Skeletal muscle satellite cell (primary cell): Measurements from ENCODE around the gene BCAP29.
"Not testable (repeated sequence)": the region's sequence is repeated elsewhere in the genome, so short reads cannot be mapped to it uniquely, and the experiment has no call there.

Source experiments
- H3K27me3 ChIP-seq: 2 replicates; pipeline ENCODE4 v1.7.0; 2013; ENCODE audit warnings: low read length; ENCODE audit not compliant: control insufficient read depth, insufficient read depth
- H3K36me3 ChIP-seq: 2 replicates; pipeline ENCODE4 v1.7.0; 2013; ENCODE audit warnings: mild to moderate bottlenecking, control low read depth, low read length; ENCODE audit not compliant: insufficient read depth
- H3K4me1 ChIP-seq: 2 replicates; pipeline ENCODE4 v1.7.0; 2013; ENCODE audit warnings: low read length; ENCODE audit not compliant: control insufficient read depth, insufficient read depth
- H3K4me2 ChIP-seq: 2 replicates; pipeline ENCODE4 v1.7.0; 2013; ENCODE audit warnings: mild to moderate bottlenecking, low read length
- H3K4me3 ChIP-seq: 2 replicates; pipeline ENCODE4 v1.7.0; 2013; ENCODE audit warnings: low read length
- H3K9ac ChIP-seq: 2 replicates; pipeline ENCODE4 v1.7.0; 2013; ENCODE audit warnings: mild to moderate bottlenecking, low read depth, low read length, moderate library complexity
- H3K9me3 ChIP-seq: replicated peaks from 2 replicates; pipeline ENCODE4 v1.7.0; 2013; ENCODE audit warnings: mild to moderate bottlenecking, control low read depth, low read length

The BCAP29 gene

DNA sequence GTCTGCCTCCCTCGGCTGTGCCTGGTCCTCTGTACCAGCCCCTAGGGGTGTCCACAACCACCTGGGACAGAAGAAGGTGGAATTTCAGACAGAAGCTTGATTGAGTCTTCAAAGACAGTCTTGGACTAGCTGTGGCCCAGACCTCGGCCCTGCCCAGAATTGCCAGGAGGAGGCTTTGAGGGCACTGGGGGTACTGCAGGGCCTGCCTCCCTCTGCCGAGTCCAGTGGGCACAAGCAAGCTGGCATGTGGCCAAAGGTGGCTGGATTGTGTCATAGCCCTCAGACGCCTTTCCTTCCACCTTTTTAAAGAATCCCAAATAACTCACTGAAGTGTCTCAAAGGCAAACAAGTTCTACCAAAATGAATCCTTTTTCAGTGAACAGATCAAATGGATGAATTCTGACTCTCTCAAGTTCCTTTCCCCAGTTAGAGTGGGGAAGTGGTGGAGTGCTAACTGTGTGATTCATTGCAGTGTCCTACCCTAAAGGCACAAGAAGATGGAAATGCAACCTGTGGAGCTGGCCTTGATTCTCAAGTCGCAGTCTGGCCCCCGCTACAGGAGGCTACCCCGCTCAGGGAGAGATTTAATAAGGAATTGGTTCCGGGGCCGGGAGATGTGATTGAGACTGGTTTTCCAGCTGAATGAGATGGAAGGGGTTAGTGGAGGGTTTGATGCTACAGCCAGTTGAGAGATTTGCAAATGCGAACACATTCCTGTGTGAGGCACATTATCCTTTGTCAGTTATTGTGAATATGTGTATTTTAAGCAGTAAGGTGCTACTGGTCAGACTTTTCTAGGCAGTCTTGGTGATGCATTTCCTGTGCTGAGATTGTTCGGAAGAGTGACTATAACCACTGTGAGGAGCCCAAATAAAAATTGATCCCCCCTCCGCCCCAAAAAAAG, 51.8 kb downstream of the BCAP29 start:
- no peak overlapping the region for H3K4me2 ChIP-seq
- H3K27me3 ChIP-seq: no peaks in the 10 kb centered on the region
- no peak overlapping the region for H3K9ac ChIP-seq
- no peaks in the 10 kb centered on the region for H3K9me3 ChIP-seq
- H3K4me3 ChIP-seq: no peak overlapping the region
- H3K4me1 ChIP-seq: no peaks in the 10 kb centered on the region
- H3K36me3 ChIP-seq: no peaks in the 10 kb centered on the region

DNA sequence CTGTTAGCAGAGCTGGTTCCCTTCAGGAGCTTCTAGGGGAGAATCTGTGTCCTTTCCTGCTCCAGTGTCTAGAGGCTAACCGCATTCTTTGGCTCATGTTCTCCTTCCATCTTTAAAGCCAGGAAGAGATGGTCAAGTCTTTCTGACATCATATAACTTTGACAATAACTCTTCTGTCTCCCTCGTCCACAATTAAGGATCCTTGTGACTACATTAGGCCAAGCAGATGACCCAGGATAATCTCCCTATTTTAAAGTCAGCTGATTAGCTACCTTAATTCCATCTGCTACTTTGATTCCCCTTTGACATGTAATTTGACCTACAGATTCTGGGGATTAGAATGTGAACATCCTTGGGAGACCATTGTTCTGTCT, 52.4 kb downstream of the BCAP29 start:
- no peaks in the 10 kb centered on the region for H3K27me3 ChIP-seq
- H3K4me1 ChIP-seq: no peaks in the 10 kb centered on the region
- no peak overlapping the region for H3K4me3 ChIP-seq
- H3K9ac ChIP-seq: no peak overlapping the region
- H3K9me3 ChIP-seq: no peaks in the 10 kb centered on the region
- no peaks in the 10 kb centered on the region for H3K36me3 ChIP-seq
- H3K4me2 ChIP-seq: no peak overlapping the region

DNA sequence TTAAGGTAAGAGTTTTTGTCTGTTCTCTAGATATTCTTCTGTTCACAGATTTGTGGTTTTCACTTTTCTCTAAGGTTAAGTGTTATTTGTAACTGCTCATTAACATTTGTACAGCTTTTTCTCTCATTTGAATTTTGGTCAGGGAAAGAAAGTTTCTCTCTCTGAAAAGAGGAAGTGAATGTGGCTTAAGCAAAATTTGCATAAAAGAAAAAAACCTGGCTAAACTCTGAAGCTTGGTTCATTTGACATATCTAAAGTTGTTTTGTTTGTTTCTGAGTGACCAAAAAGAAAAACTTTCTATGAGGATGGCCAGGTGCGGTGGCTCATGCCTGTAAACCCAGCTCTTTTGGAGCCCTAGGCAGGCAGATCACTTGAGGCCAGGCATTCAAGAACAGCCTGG, 58.5 kb downstream of the BCAP29 start:
- peaks cover 8% of the 10 kb centered on the region for H3K4me1 ChIP-seq

DNA sequence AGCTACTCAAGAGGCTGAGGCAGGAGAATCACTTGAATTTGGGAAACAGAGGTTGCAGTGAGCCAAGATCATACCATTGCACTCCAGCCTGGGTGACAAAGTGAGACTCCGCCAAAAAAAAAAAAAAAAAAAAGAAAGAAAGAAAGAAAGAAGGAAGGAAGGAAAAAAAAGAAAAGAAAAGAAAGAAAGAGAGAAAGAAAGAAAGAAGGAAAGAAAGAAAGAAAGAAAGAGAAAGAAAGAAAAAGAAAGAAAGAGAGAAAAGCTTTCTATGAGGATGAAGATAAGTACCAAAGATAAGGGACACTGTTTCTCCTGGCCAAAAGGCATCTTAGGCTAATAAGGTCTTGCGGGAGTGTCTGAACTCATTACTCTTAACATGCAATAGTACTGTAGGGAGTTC, 59.0 kb downstream of the BCAP29 start:
- not testable (repeated sequence) for H3K4me3 ChIP-seq, H3K4me1 ChIP-seq, H3K9me3 ChIP-seq, H3K36me3 ChIP-seq, H3K9ac ChIP-seq, H3K4me2 ChIP-seq, H3K27me3 ChIP-seq

More for the DNA sequence above, 58.5 kb downstream of the BCAP29 start:
- H3K4me3 ChIP-seq: no peak overlapping the region
- H3K4me2 ChIP-seq: no peak overlapping the region
- H3K36me3 ChIP-seq: no peaks in the 10 kb centered on the region
- no peaks in the 10 kb centered on the region for H3K9me3 ChIP-seq
- no peak overlapping the region for H3K9ac ChIP-seq
- H3K27me3 ChIP-seq: no peaks in the 10 kb centered on the region

DNA sequence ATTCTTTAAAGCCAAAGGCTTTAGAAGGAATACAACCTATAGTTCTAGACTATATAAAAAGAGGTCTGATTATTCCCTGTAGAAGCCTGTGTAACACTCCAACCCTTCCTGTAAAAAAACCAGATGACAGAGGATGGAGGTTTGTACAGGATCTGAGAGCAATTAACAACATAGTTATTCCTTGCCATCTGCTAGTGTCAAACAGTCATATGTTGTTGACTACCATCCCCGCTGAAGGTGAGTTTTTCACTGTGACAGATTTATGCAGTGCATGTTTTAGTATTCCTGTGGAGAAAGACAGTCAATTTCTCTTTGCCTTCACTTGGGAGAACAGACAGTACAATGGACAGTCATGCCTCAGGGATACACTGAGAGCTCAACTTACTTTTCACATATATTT, 61.6 kb downstream of the BCAP29 start:
- Histone ChIP-seq H3K36me3 (no peaks in the 10 kb centered on the region), H3K27me3 (no peaks in the 10 kb centered on the region), H3K9me3 (no peaks in the 10 kb centered on the region), H3K4me2 (no peak overlapping the region), H3K4me3 (no peak overlapping the region), H3K9ac (no peak overlapping the region), H3K4me1 (peaks cover 8% of the 10 kb centered on the region)

DNA sequence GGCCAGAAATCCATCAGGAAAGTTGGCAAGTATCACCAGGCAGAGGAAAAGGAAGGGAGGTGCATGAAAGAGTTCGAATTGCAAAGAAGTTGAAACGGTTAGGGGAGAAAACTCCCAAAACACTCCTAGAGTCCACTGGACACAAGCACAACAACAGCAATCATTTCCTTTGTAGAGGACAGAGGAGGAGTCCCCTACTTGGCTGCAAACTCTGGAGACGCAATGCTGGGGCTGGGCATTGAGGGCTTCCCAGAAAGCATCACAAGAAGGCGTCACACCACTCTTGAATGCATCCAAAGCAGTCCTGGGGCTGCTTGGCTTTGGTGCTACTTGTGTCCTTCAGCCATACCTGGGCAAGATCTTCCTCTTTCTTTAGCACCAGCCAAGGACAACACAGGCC, 62.5 kb downstream of the BCAP29 start:
- Histone ChIP-seq H3K27me3 (no peaks in the 10 kb centered on the region), H3K4me1 (peaks cover 8% of the 10 kb centered on the region), H3K9me3 (no peaks in the 10 kb centered on the region), H3K9ac (no peak overlapping the region), H3K4me3 (no peak overlapping the region), H3K36me3 (no peaks in the 10 kb centered on the region), H3K4me2 (no peak overlapping the region)

DNA sequence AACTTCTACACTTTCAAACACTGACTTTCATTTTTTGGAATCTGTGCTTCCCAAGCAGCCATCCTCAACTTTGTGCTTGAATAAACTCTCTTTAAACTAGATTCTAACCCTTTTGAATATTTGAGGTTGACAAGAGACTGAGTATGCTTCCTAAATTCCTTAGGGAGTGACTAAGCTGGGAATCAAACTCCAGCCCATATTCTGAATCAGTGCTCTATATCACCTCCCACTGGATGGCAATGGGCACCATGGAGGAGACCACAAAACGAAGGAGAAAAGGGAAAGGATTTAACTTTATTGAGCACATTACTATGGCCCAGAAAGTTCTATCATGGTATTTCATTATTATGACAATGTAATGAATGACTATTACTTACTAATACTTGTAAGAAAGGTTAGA, 63.4 kb downstream of the BCAP29 start:
- no peaks in the 10 kb centered on the region for H3K27me3 ChIP-seq
- no peak overlapping the region for H3K9ac ChIP-seq
- H3K4me3 ChIP-seq: no peak overlapping the region
- H3K4me1 ChIP-seq: peaks cover 8% of the 10 kb centered on the region
- no peaks in the 10 kb centered on the region for H3K36me3 ChIP-seq
- no peaks in the 10 kb centered on the region for H3K9me3 ChIP-seq
- no peak overlapping the region for H3K4me2 ChIP-seq

DNA sequence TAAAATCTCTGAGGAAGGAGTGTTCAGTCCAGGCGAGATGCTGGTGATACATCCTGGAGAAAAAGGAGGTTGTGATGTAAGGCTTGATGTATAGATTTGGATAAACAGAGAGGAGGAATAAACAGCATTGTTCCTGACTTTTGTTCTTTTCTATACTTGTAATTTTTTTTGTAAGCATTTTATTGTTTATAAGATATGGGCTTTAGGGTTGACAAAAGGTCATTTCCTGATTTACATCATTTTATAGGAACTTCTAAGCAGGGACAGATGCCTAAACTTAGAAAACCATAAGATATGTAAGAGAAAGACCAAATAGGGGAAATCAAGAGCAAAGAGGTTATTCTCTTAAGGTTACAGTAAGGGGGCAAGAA, 63.9 kb downstream of the BCAP29 start:
- no peak overlapping the region for H3K9ac ChIP-seq
- no peaks in the 10 kb centered on the region for H3K9me3 ChIP-seq
- no peak overlapping the region for H3K4me2 ChIP-seq
- H3K4me3 ChIP-seq: no peak overlapping the region
- no peaks in the 10 kb centered on the region for H3K27me3 ChIP-seq
- peaks cover 8% of the 10 kb centered on the region for H3K4me1 ChIP-seq
- no peaks in the 10 kb centered on the region for H3K36me3 ChIP-seq

DNA sequence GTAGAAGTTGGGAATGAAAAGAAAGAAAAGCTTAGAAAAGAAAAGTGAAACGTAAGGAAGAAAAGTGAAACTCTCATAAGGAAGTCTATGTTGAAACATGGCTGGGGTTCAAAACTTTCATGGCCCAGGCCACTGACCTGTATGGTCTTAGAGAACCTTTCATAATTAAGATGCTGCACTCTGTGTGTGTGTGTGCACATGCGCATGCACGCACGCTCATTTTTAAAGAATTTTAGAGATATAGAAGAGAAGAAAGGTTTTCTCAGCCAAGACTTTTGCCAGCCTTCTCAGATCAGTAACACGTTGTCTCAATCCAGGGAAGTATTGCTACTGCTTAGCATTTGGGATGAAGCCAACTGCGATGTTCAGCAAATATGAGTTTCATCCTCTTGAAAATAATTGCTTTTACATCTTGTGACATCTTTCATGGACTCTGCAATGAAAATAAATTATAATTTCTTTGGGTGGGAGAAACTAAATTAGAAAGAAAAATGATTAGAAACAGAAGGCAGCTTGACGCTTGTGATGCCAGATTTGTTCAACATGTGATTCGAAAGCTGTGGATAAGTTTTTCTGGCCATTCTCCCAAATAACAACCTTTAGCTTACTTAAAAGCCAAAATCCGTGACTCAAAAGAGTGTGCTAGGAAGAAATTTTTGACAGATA, 64.4 kb downstream of the BCAP29 start:
- no peak overlapping the region for H3K4me3 ChIP-seq
- no peak overlapping the region for H3K4me2 ChIP-seq
- H3K9ac ChIP-seq: no peak overlapping the region
- no peaks in the 10 kb centered on the region for H3K9me3 ChIP-seq
- peaks cover 8% of the 10 kb centered on the region for H3K4me1 ChIP-seq
- no peaks in the 10 kb centered on the region for H3K27me3 ChIP-seq
- no peaks in the 10 kb centered on the region for H3K36me3 ChIP-seq

DNA sequence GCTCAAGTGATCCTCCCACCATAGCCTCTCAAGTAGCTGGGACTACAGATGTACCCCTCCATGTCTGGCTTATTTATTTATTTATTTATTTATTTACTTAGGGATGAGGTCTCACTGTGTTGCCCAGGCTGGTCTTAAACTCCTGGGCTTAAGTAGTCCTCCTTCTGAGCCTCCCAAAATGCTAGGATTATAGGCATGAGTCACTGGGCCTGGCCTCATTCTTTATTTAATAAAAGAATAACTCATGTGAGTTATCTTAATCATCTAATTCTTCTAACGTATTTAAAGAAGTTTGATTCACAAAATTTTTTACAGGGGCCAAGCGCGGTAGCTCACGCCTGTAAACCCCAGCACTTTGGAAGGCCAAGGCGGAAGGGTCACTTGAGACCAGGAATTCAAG, 72.6 kb downstream of the BCAP29 start:
- no peak overlapping the region for H3K4me3 ChIP-seq
- H3K4me2 ChIP-seq: no peak overlapping the region
- H3K27me3 ChIP-seq: no peaks in the 10 kb centered on the region
- no peaks in the 10 kb centered on the region for H3K4me1 ChIP-seq
- no peaks in the 10 kb centered on the region for H3K9me3 ChIP-seq
- no peak overlapping the region for H3K9ac ChIP-seq
- no peaks in the 10 kb centered on the region for H3K36me3 ChIP-seq

DNA sequence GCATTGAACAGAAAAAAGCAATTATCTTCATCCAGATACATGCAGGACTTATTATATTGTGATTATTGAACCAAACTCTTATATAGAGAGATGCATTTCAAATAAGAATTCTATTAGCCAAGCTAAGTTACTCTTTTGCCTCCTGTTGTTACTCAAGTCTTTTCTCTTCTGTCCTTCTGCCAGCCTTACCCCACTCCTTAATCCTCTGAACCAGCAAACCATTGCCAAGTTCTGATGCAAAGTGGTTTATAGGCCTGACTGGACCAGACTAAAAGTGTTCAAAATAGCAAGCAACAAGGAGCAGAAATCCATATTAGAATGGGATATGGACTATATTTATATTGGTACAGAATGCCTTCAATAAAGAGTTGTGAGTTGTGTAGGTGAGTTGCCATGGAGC, 78.4 kb downstream of the BCAP29 start:
- Histone ChIP-seq H3K4me1 (peaks cover 21% of the 10 kb centered on the region), H3K36me3 (no peaks in the 10 kb centered on the region), H3K4me2 (no peak overlapping the region), H3K4me3 (no peak overlapping the region), H3K9ac (no peak overlapping the region), H3K9me3 (no peaks in the 10 kb centered on the region), H3K27me3 (peaks cover 47% of the 10 kb centered on the region)

DNA sequence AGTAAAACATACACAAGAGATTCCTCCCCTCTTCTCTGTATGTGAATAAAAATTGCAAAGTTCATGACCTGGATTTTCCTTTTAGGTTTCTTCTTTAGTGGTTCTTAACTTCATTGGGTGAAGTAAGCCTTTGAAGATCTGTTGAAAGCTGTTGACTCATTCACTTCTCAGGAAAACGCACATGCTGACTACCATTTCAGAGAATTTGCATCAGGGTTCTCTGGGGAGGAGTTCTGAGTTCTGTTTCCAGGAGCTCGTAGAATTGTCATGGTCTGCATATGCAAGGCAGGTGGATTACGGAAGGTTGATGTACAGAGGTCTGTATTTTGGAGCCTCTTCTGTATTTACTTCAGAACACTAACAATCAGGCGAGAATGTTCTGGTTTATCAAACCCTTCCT, 79.6 kb downstream of the BCAP29 start:
- peaks cover 21% of the 10 kb centered on the region for H3K4me1 ChIP-seq
- no peaks in the 10 kb centered on the region for H3K36me3 ChIP-seq
- no peak overlapping the region for H3K9ac ChIP-seq
- no peak overlapping the region for H3K4me3 ChIP-seq
- H3K9me3 ChIP-seq: no peaks in the 10 kb centered on the region
- no peak overlapping the region for H3K4me2 ChIP-seq
- peaks cover 48% of the 10 kb centered on the region for H3K27me3 ChIP-seq
